Measurements from ENCODE around the gene NRXN3. TPM values are rescaled to one million over a fixed set of nuclear protein-coding genes. Genes with fewer than 3 reads are reported as not detected.

NRXN3 gene
- total RNA-seq, 5 donors from 2014 or later (not counting 1 experiment from before 2014, with no cell fraction given), result not detected

DNA sequence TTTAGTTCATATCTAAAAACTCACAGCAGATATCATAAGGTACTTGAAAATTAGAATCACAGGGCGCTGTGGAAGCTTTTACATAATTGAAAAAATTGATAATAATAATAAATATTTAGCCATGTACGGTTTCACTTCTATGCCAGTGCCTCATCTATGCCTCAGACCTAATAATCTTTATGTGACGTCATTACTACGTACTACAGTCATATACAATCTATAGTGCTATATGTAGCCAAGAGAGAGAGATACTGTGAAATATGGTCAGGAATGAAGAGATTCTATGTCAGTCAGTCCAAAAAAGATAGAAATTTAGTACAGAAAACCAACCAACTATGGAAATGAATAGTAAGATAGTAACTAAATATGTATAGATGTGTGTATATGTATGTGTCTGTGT lies 1010.5 kb downstream of the NRXN3 start:
- H3K36me3 ChIP-seq (ENCODE audit: control insufficient read depth in 2 of 2, extremely low read depth in 1 of 2, insufficient read depth in 1 of 2, low read length in 1 of 2), result no peaks in the 10 kb centered on the region
- Mint-ChIP-seq H3K27ac (no peak overlapping the region), H3K4me1 (no peaks in the 10 kb centered on the region), H3K27me3 (no peaks in the 10 kb centered on the region), H3K4me3 (no peak overlapping the region), H3K36me3 (no peaks in the 10 kb centered on the region), H3K9me3 (peaks cover 0 to 6% (median 4%) of the 10 kb centered on the region in 3 donors)
- H3K27me3 ChIP-seq (replicated peaks in 1 of 2; ENCODE audit: control insufficient read depth in 2 of 2, extremely low read depth in 1 of 2, insufficient read depth in 2 of 2, low read length in 1 of 2), result no peaks in the 10 kb centered on the region
- no peak for ATAC-seq (replicated peaks in 1 of 4)
- no CpG with 5 or more reads among the region's 4 CpGs for WGBS (ENCODE audit: insufficient coverage)
- H3K4me3 ChIP-seq (ENCODE audit: control insufficient read depth in 1 of 2, extremely low read depth in 1 of 2, low read length in 1 of 2), result no peak overlapping the region
- H3K27ac ChIP-seq (ENCODE audit: low read length), result no peak overlapping the region
- H3K9me3 ChIP-seq, result no peaks in the 10 kb centered on the region
- no peaks in the 10 kb centered on the region for H3K4me1 ChIP-seq (ENCODE audit: control insufficient read depth in 1 of 2, extremely low read depth in 1 of 2, insufficient read depth in 2 of 2, low read length in 2 of 2)
- POLR2A ChIA-PET, result no interaction called here
- CTCF ChIA-PET, result no interaction called here
- no peak for DNase-seq

DNA sequence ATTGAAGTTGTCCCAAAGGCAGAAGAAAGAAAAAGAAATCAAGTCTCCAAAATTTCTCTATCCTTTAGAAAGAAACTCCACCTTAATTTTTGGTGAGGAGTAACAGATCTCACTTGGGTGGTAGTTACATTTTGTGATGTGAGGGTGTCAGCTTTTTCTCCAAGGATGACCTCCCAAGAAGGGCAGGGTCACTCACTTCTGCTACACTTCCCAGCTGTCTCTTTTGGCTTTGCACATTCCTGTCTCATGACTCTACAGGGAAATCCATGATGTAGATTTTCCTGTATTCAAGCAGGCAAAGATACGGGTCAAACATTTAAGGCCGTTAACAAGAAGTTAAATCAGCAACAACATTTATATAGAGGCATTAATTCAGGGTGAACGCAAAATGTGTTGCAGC lies 1016.4 kb downstream of the NRXN3 start:
- Mint-ChIP-seq H3K27me3 (no peaks in the 10 kb centered on the region), H3K36me3 (no peaks in the 10 kb centered on the region), H3K27ac (no peak overlapping the region), H3K4me3 (no peak overlapping the region), H3K4me1 (no peaks in the 10 kb centered on the region), H3K9me3 (peaks cover 4 to 10% (median 7%) of the 10 kb centered on the region in 3 donors)
- Histone ChIP-seq H3K27ac (ENCODE audit: low read length) (no peak overlapping the region), H3K4me3 (ENCODE audit: control insufficient read depth in 1 of 2, extremely low read depth in 1 of 2, low read length in 1 of 2) (no peak overlapping the region), H3K27me3 (replicated peaks in 1 of 2; ENCODE audit: control insufficient read depth in 2 of 2, extremely low read depth in 1 of 2, insufficient read depth in 2 of 2, low read length in 1 of 2) (no peaks in the 10 kb centered on the region), H3K36me3 (ENCODE audit: control insufficient read depth in 2 of 2, extremely low read depth in 1 of 2, insufficient read depth in 1 of 2, low read length in 1 of 2) (no peaks in the 10 kb centered on the region), H3K4me1 (ENCODE audit: control insufficient read depth in 1 of 2, extremely low read depth in 1 of 2, insufficient read depth in 2 of 2, low read length in 2 of 2) (no peaks in the 10 kb centered on the region), H3K9me3 (no peaks in the 10 kb centered on the region)
- no CpG with 5 or more reads among the region's 3 CpGs for WGBS (ENCODE audit: insufficient coverage)
- DNase-seq, result no peak
- CTCF ChIA-PET, result no interaction called here
- no peak for ATAC-seq (replicated peaks in 1 of 4)
- POLR2A ChIA-PET, result no interaction called here

- Mint-ChIP-seq H3K9me3 (peaks cover 0 to 11% (median 4%) of the 10 kb centered on the region in 3 donors), H3K27ac (no peak overlapping the region), H3K36me3 (no peaks in the 10 kb centered on the region), H3K27me3 (no peaks in the 10 kb centered on the region), H3K4me3 (no peak overlapping the region), H3K4me1 (no peaks in the 10 kb centered on the region)
- WGBS (ENCODE audit: insufficient coverage), result no CpG with 5 or more reads among the region's 5 CpGs
- CTCF ChIA-PET, result interaction anchor here in 1 of 2 donors (0.7 kb wide), 1 partner anchor 45 kb away, joined by 3 read pairs; no protein-coding TSS in a partner anchor
- no peaks in the 10 kb centered on the region for H3K4me1 ChIP-seq (ENCODE audit: control insufficient read depth in 1 of 2, extremely low read depth in 1 of 2, insufficient read depth in 2 of 2, low read length in 2 of 2)
- DNase-seq (no peak), ATAC-seq (replicated peaks in 1 of 4) (no peak)
- POLR2A ChIA-PET, result no interaction called here
- H3K9me3 ChIP-seq, result no peaks in the 10 kb centered on the region
- H3K36me3 ChIP-seq (ENCODE audit: control insufficient read depth in 2 of 2, extremely low read depth in 1 of 2, insufficient read depth in 1 of 2, low read length in 1 of 2), result no peaks in the 10 kb centered on the region
- no peak overlapping the region for H3K27ac ChIP-seq (ENCODE audit: low read length)
- no peaks in the 10 kb centered on the region for H3K27me3 ChIP-seq (replicated peaks in 1 of 2; ENCODE audit: control insufficient read depth in 2 of 2, extremely low read depth in 1 of 2, insufficient read depth in 2 of 2, low read length in 1 of 2)
- no peak overlapping the region for H3K4me3 ChIP-seq (ENCODE audit: control insufficient read depth in 1 of 2, extremely low read depth in 1 of 2, low read length in 1 of 2)
These were observed 1023.7 kb downstream of the NRXN3 start for GRCh38 chr14:79193689-79194477.

DNA sequence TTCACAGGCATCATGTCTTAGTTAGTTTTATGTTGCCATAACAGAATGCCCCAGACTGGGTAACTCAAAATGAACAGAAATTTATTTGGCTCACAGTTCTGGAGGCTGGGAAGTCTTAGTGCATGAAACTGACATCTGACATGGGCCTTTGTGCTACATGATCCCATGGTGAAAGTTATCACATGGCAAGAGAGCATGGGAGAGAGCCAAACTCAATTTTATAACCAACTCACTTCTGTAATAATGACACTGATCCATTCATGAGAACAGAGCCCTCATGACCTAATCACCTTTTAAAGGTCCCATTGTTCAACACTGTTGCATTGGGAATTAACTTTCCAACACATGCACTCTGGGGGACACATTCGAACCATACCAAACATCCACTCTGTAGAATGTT lies 1026.0 kb downstream of the NRXN3 start:
- H3K4me1 Mint-ChIP-seq, result no peaks in the 10 kb centered on the region
- H3K4me3 Mint-ChIP-seq, result no peak overlapping the region
- no peak overlapping the region for H3K27ac Mint-ChIP-seq

DNA sequence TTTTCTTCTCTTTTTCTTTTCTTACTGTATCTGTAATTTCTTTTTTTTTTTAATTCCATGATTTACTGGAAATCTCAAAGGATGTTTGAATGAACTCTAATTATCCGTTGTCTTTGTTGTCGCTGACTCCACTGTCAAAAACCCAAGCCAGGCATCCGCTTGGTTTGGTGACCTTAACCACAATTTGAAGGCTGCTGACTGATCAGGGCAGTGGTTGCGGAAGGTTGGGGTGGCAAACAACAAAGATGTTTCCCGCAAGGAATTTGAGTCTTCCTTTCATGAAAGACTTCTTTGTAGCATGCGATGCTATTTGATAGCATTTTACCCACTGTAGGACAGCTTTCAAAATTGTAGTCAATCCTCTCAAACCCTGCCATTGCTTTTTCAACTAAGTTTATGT lies 1027.3 kb downstream of the NRXN3 start:
- Mint-ChIP-seq H3K36me3 (no peaks in the 10 kb centered on the region), H3K4me3 (no peak overlapping the region), H3K27me3 (no peaks in the 10 kb centered on the region), H3K9me3 (peaks cover 12 to 15% (median 13%) of the 10 kb centered on the region in 3 donors), H3K4me1 (no peaks in the 10 kb centered on the region), H3K27ac (no peak overlapping the region)
- H3K27me3 ChIP-seq (replicated peaks in 1 of 2; ENCODE audit: control insufficient read depth in 2 of 2, extremely low read depth in 1 of 2, insufficient read depth in 2 of 2, low read length in 1 of 2), result no peaks in the 10 kb centered on the region
- H3K27ac ChIP-seq (ENCODE audit: low read length), result no peak overlapping the region
- ChIA-PET CTCF (no interaction called here), POLR2A (no interaction called here)
- WGBS (ENCODE audit: insufficient coverage), result 95% methylated on average over 5 of the region's 6 CpGs
- H3K4me1 ChIP-seq (ENCODE audit: control insufficient read depth in 1 of 2, extremely low read depth in 1 of 2, insufficient read depth in 2 of 2, low read length in 2 of 2), result no peaks in the 10 kb centered on the region
- ATAC-seq (replicated peaks in 1 of 4), result no peak
- no peak overlapping the region for H3K4me3 ChIP-seq (ENCODE audit: control insufficient read depth in 1 of 2, extremely low read depth in 1 of 2, low read length in 1 of 2)
- DNase-seq, result no peak
- no peaks in the 10 kb centered on the region for H3K9me3 ChIP-seq
- no peaks in the 10 kb centered on the region for H3K36me3 ChIP-seq (ENCODE audit: control insufficient read depth in 2 of 2, extremely low read depth in 1 of 2, insufficient read depth in 1 of 2, low read length in 1 of 2)

More for the DNA sequence above, 1026.0 kb downstream of the NRXN3 start:
- no peaks in the 10 kb centered on the region for H3K27me3 Mint-ChIP-seq
- Histone ChIP-seq H3K9me3 (no peaks in the 10 kb centered on the region), H3K27ac (ENCODE audit: low read length) (no peak overlapping the region), H3K4me3 (ENCODE audit: control insufficient read depth in 1 of 2, extremely low read depth in 1 of 2, low read length in 1 of 2) (no peak overlapping the region), H3K36me3 (ENCODE audit: control insufficient read depth in 2 of 2, extremely low read depth in 1 of 2, insufficient read depth in 1 of 2, low read length in 1 of 2) (no peaks in the 10 kb centered on the region), H3K27me3 (replicated peaks in 1 of 2; ENCODE audit: control insufficient read depth in 2 of 2, extremely low read depth in 1 of 2, insufficient read depth in 2 of 2, low read length in 1 of 2) (no peaks in the 10 kb centered on the region), H3K4me1 (ENCODE audit: control insufficient read depth in 1 of 2, extremely low read depth in 1 of 2, insufficient read depth in 2 of 2, low read length in 2 of 2) (no peaks in the 10 kb centered on the region)
- WGBS (ENCODE audit: insufficient coverage), result no CpG with 5 or more reads among the region's 1 CpG
- CTCF ChIA-PET, result no interaction called here
- POLR2A ChIA-PET, result no interaction called here
- peaks cover 12 to 18% (median 12%) of the 10 kb centered on the region in 3 donors for H3K9me3 Mint-ChIP-seq
- no peak for DNase-seq
- no peak for ATAC-seq (replicated peaks in 1 of 4)
- no peaks in the 10 kb centered on the region for H3K36me3 Mint-ChIP-seq

DNA sequence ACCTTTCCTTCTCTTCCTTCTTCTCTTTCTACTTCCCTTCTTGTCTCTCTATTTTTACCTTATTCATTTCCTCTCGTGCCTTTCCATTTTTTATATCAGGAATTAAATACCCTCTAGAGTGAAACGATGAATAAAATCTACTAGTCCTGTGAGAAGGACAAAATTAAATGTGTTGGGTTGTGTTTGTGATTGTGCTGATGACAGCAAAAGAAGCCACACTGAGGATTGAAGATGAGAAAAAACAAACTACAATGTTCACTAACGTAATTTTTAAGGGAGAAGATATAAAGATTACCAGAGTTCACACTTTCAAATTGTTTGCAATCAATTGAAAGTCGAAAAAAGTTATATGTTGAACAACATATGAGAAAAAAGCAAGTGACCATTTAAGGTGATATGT lies 1029.0 kb downstream of the NRXN3 start:
- H3K4me1 Mint-ChIP-seq, result no peaks in the 10 kb centered on the region
- no CpG with 5 or more reads among the region's 4 CpGs for WGBS (ENCODE audit: insufficient coverage)
- no peaks in the 10 kb centered on the region for H3K27me3 Mint-ChIP-seq
- H3K36me3 Mint-ChIP-seq, result no peaks in the 10 kb centered on the region
- ATAC-seq (replicated peaks in 1 of 4), result no peak
- ChIA-PET POLR2A (no interaction called here), CTCF (no interaction called here)
- H3K4me3 Mint-ChIP-seq, result no peak overlapping the region
- H3K27ac Mint-ChIP-seq, result no peak overlapping the region
- Histone ChIP-seq H3K27ac (ENCODE audit: low read length) (no peak overlapping the region), H3K27me3 (replicated peaks in 1 of 2; ENCODE audit: control insufficient read depth in 2 of 2, extremely low read depth in 1 of 2, insufficient read depth in 2 of 2, low read length in 1 of 2) (no peaks in the 10 kb centered on the region), H3K4me3 (ENCODE audit: control insufficient read depth in 1 of 2, extremely low read depth in 1 of 2, low read length in 1 of 2) (no peak overlapping the region), H3K36me3 (ENCODE audit: control insufficient read depth in 2 of 2, extremely low read depth in 1 of 2, insufficient read depth in 1 of 2, low read length in 1 of 2) (no peaks in the 10 kb centered on the region), H3K4me1 (ENCODE audit: control insufficient read depth in 1 of 2, extremely low read depth in 1 of 2, insufficient read depth in 2 of 2, low read length in 2 of 2) (no peaks in the 10 kb centered on the region), H3K9me3 (no peaks in the 10 kb centered on the region)
- DNase-seq, result no peak
- peaks cover 10 to 20% (median 12%) of the 10 kb centered on the region in 3 donors for H3K9me3 Mint-ChIP-seq
